CD4-positive, alpha-beta memory T cell (primary cell): Measurements from ENCODE around the gene ARHGAP19. TPM values are rescaled to one million over a fixed set of nuclear protein-coding genes. Genes with fewer than 3 reads are reported as not detected.

Experiments used
- CTCF ChIA-PET: fragments of 350-600 bp; sonication (Branson Sonifier 250); formaldehyde crosslinking; loops from one replicate; lab custom pipeline; 2021; ENCODE audit warnings: inconsistent platforms; ENCODE audit not compliant: partially characterized antibody; lab: Charles Lee
- POLR2A ChIA-PET: fragments of 350-600 bp; sonication (Branson Sonifier 250); formaldehyde crosslinking; loops from one replicate; lab custom pipeline; 2021; ENCODE audit not compliant: partially characterized antibody; lab: Charles Lee
- DNase-seq, 5 donors: peaks; one replicate each; pipeline versions ENCODE4 v3.0.0 to v3.0.0-alpha.2; 2020 to 2022; ENCODE audit warnings: mixed read lengths in 1 of 5
- H3K27ac ChIP-seq: one replicate; pipeline ENCODE4 v1.7.0; 2013; ENCODE audit warnings: low read depth, low read length
- H3K27me3 ChIP-seq: 2 replicates; pipeline ENCODE4 v1.7.0; 2013; ENCODE audit warnings: mild to moderate bottlenecking, low read length, moderate library complexity; ENCODE audit not compliant: insufficient read depth
- H3K36me3 ChIP-seq: 2 replicates; pipeline ENCODE4 v1.7.0; 2013; ENCODE audit warnings: mild to moderate bottlenecking, low read length, moderate library complexity; ENCODE audit not compliant: insufficient read depth
- H3K4me1 ChIP-seq: 2 replicates; pipeline ENCODE4 v1.7.0; 2013; ENCODE audit warnings: mild to moderate bottlenecking, low read length, moderate library complexity; ENCODE audit not compliant: insufficient read depth
- H3K4me3 ChIP-seq, 2 donors: one replicate each; pipeline ENCODE4 v1.7.0; 2013; ENCODE audit warnings: low read length in 2 of 2, mild to moderate bottlenecking in 1 of 2
- H3K9me3 ChIP-seq, 2 donors: one replicate each; pipeline ENCODE4 v1.7.0; 2013; ENCODE audit warnings: low read length in 2 of 2, control low read depth in 1 of 2; ENCODE audit not compliant: control insufficient read depth in 1 of 2
- H3K27ac Mint-ChIP-seq, 7 donors: one replicate each; pipeline ENCODE4 v1.8.0; 2020 to 2021; ENCODE audit warnings: mixed read lengths in 7 of 7, mild to moderate bottlenecking in 6 of 7, inconsistent platforms in 3 of 7, moderate library complexity in 3 of 7
- H3K27me3 Mint-ChIP-seq, 2 donors: one replicate each; pipeline ENCODE4 v1.8.0; 2020 to 2021; ENCODE audit warnings: mixed read lengths in 2 of 2
- H3K36me3 Mint-ChIP-seq, 2 donors: one replicate each; pipeline ENCODE4 v1.8.0; 2020 to 2021; ENCODE audit warnings: mixed read lengths in 2 of 2, inconsistent platforms in 1 of 2, mild to moderate bottlenecking in 1 of 2
- H3K4me1 Mint-ChIP-seq, 4 donors: one replicate each; pipeline ENCODE4 v1.8.0; 2020 to 2021; ENCODE audit warnings: mixed read lengths in 4 of 4, mild to moderate bottlenecking in 1 of 4
- H3K4me3 Mint-ChIP-seq, 8 donors: one replicate each; pipeline ENCODE4 v1.8.0; 2020 to 2021; ENCODE audit warnings: mixed read lengths in 8 of 8, mild to moderate bottlenecking in 7 of 8, moderate library complexity in 6 of 8, inconsistent platforms in 3 of 8
- H3K9me3 Mint-ChIP-seq, 8 donors: one replicate each; pipeline ENCODE4 v1.8.0; 2020 to 2021; ENCODE audit warnings: mixed read lengths in 8 of 8, mild to moderate bottlenecking in 5 of 8, inconsistent platforms in 3 of 8, moderate library complexity in 1 of 8
- intact Hi-C: fragments of 100-400 bp; cut with micrococcal nuclease; formaldehyde crosslinking; loops from one replicate; pipeline ENCODE4 v1.15.1; 2023
- polyA plus RNA-seq, 2 donors: library from polyadenylated mRNA; unstranded; fragments of 300-500 nt; fragmentation: Illumina TruSeq; gene quantifications; one replicate each; pipeline ENCODE4 v1.2.3, GENCODE V29; 2021
- total RNA-seq, 2 experiments: library from RNA; stranded (reverse); gene quantifications; one replicate each; pipeline ENCODE4 v1.2.3, GENCODE V29; 2021

ARHGAP19 gene
- total and polyA plus RNA-seq, 4 experiments from 2014 or later, result 6.8 to 19.3 (median 13.2) TPM

DNA sequence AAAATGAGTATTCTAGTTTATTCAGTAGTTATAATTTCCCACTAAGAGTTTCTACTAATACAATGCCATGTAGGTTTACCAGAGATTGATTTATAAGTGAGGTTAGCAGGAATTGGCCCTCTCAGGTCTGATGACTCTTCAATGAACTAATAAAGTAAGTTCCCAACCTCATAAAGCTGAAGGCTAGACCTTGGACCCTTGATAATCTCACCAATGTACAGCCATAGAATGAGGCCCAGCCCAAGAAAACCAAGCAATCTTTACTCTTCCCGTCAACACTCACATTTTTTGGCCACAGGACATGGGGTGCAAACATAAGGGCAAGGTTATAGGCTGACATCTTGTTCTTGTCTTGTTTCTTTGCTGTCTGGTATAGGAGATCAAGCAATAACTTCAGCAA lies 33.3 kb downstream of the ARHGAP19 start:
- ChIA-PET CTCF (no interaction called here), POLR2A (no interaction called here)
- H3K9me3 Mint-ChIP-seq, result peaks cover 0 to 3% (median 0%) of the 10 kb centered on the region in 8 donors
- no peak for DNase-seq
- peak overlapping the region in 3 of 7 donors; percentile 26 to 52 (median 36) for H3K27ac Mint-ChIP-seq
- peaks cover 0 to 6% (median 2%) of the 10 kb centered on the region in 4 donors for H3K4me1 Mint-ChIP-seq
- peaks cover 40 to 58% of the 10 kb centered on the region in 2 donors for H3K36me3 Mint-ChIP-seq
- intact Hi-C loops, result no loop called here
- no peak overlapping the region for H3K27ac ChIP-seq
- H3K9me3 ChIP-seq, result no peaks in the 10 kb centered on the region
- no peaks in the 10 kb centered on the region for H3K4me1 ChIP-seq
- peaks cover 4% of the 10 kb centered on the region for H3K36me3 ChIP-seq
- H3K4me3 Mint-ChIP-seq, result no peak overlapping the region
- no peaks in the 10 kb centered on the region for H3K27me3 Mint-ChIP-seq
- H3K4me3 ChIP-seq, result no peak overlapping the region
- H3K27me3 ChIP-seq, result no peaks in the 10 kb centered on the region

- H3K4me3 Mint-ChIP-seq, result no peak overlapping the region
- Histone ChIP-seq H3K27me3 (no peaks in the 10 kb centered on the region), H3K4me3 (no peak overlapping the region), H3K27ac (no peak overlapping the region), H3K4me1 (no peaks in the 10 kb centered on the region), H3K9me3 (no peaks in the 10 kb centered on the region), H3K36me3 (peaks cover 4% of the 10 kb centered on the region)
- DNase-seq, result no peak
- H3K4me1 Mint-ChIP-seq, result peaks cover 0 to 6% (median 2%) of the 10 kb centered on the region in 4 donors
- H3K9me3 Mint-ChIP-seq, result peaks cover 0 to 3% (median 0%) of the 10 kb centered on the region in 8 donors
- H3K27ac Mint-ChIP-seq, result peak overlapping the region in 1 of 7 donors; percentile 35
- H3K36me3 Mint-ChIP-seq, result peaks cover 44 to 60% of the 10 kb centered on the region in 2 donors
- intact Hi-C loops, result no loop called here
- POLR2A ChIA-PET, result no interaction called here
- no peaks in the 10 kb centered on the region for H3K27me3 Mint-ChIP-seq
- CTCF ChIA-PET, result no interaction called here
Measured at GRCh38 chr10:97256356-97256755, 36.1 kb downstream of the ARHGAP19 start.

GRCh38 chr10:97255512-97256293 lies 36.7 kb downstream of the ARHGAP19 start:
- Mint-ChIP-seq H3K36me3 (peaks cover 44 to 57% of the 10 kb centered on the region in 2 donors), H3K4me3 (no peak overlapping the region), H3K27me3 (no peaks in the 10 kb centered on the region), H3K27ac (peak overlapping the region in 2 of 7 donors; percentile 23 to 51), H3K4me1 (peaks cover 0 to 4% (median 2%) of the 10 kb centered on the region in 4 donors), H3K9me3 (peaks cover 0 to 3% (median 0%) of the 10 kb centered on the region in 8 donors)
- H3K4me1 ChIP-seq, result no peaks in the 10 kb centered on the region
- H3K27me3 ChIP-seq, result no peaks in the 10 kb centered on the region
- no peak for DNase-seq
- no peak overlapping the region for H3K4me3 ChIP-seq
- ChIA-PET POLR2A (no interaction called here), CTCF (no interaction called here)
- peaks cover 4% of the 10 kb centered on the region for H3K36me3 ChIP-seq
- H3K27ac ChIP-seq, result no peak overlapping the region
- no peaks in the 10 kb centered on the region for H3K9me3 ChIP-seq
- intact Hi-C loops, result no loop called here

DNA sequence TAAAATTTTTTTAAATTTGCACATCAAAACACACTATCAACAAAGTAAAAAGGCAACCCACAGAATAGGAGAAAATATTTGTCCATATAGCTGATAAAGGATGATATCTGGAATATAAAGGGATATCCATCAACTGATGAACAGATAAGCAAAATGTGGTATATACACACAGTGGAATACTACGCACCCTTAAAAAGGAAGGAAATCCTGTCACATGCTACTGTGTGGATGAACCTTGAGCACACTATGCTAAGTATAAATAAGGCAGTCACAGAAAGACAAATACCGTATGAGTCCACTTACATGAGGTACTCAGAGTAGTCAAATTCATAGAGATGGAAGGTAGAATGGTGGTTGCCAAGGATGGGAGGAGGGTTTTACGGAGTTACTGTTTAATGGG lies 37.7 kb downstream of the ARHGAP19 start:
- no peak for DNase-seq
- H3K9me3 ChIP-seq, result no peaks in the 10 kb centered on the region
- H3K4me3 Mint-ChIP-seq, result no peak overlapping the region
- H3K27me3 Mint-ChIP-seq, result no peaks in the 10 kb centered on the region
- H3K4me1 Mint-ChIP-seq, result peaks cover 0 to 3% (median 1%) of the 10 kb centered on the region in 4 donors
- no peaks in the 10 kb centered on the region for H3K27me3 ChIP-seq
- H3K4me1 ChIP-seq, result no peaks in the 10 kb centered on the region
- intact Hi-C loops, result no loop called here
- POLR2A ChIA-PET, result no interaction called here
- H3K27ac ChIP-seq, result no peak overlapping the region
- H3K27ac Mint-ChIP-seq, result no peak overlapping the region
- CTCF ChIA-PET, result no interaction called here
- peaks cover 44 to 58% of the 10 kb centered on the region in 2 donors for H3K36me3 Mint-ChIP-seq
- H3K9me3 Mint-ChIP-seq, result peaks cover 0 to 3% (median 0%) of the 10 kb centered on the region in 8 donors
- peaks cover 4% of the 10 kb centered on the region for H3K36me3 ChIP-seq
- no peak overlapping the region for H3K4me3 ChIP-seq

DNA sequence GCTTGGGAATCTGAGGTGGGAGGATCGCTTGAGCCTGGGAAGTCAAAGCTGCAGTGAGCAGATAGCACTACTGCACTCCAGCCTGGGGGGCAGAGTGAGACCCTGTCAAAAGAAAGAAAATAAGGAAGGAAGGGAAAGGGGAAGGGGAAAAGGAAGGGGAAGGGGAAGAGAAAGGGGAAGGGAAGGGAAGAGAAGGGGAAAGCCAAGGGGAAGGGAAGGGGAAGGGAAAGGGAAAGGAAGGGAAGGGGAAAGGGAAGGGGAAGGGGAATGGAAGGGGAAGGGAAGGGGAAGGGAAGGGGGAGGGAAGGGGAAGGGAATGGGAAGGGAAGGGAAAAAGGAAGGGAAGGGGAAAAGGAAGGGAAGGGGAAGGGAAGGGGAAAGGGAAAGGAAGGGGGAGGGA lies 41.5 kb downstream of the ARHGAP19 start:
- Histone ChIP-seq H3K27ac (no peak overlapping the region), H3K27me3 (no peaks in the 10 kb centered on the region), H3K4me3 (no peak overlapping the region), H3K9me3 (no peaks in the 10 kb centered on the region), H3K36me3 (peaks cover 6% of the 10 kb centered on the region), H3K4me1 (no peaks in the 10 kb centered on the region)
- no peaks in the 10 kb centered on the region for H3K27me3 Mint-ChIP-seq
- intact Hi-C loops, result no loop called here
- peaks cover 41 to 53% of the 10 kb centered on the region in 2 donors for H3K36me3 Mint-ChIP-seq
- peaks cover 0 to 3% (median 0%) of the 10 kb centered on the region in 8 donors for H3K9me3 Mint-ChIP-seq
- H3K4me3 Mint-ChIP-seq, result no peak overlapping the region
- H3K4me1 Mint-ChIP-seq, result peaks cover 0 to 1% (median 0%) of the 10 kb centered on the region in 4 donors
- CTCF ChIA-PET, result interaction anchor here (1.0 kb wide), 1 partner anchor 16 kb away, joined by 3 read pairs; no protein-coding TSS in a partner anchor
- POLR2A ChIA-PET, result no interaction called here
- no peak for DNase-seq
- peak overlapping the region in 1 of 7 donors; percentile 42 for H3K27ac Mint-ChIP-seq

DNA sequence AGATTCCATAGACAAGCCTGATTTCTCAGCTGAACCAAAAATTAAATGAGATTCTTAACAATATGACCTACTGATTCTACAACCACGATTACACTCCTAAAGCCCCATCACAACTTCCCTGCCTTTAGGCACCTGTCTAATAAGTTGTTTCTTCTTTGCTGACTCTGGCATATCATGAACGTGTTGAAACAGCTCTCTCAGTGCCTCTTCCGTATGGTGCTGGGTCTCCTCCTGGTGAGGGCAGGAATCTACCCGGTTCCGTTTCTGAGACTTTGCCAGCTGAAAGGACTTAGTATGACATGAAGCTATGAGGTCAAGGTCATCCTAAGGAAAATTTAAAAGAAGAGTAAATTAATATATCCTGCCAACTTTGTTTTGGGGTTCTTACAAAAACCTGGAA lies 48.6 kb downstream of the ARHGAP19 start:
- H3K4me3 Mint-ChIP-seq, result no peak overlapping the region
- H3K9me3 Mint-ChIP-seq, result no peaks in the 10 kb centered on the region
- CTCF ChIA-PET, result interaction anchor here (1.2 kb wide), 1 partner anchor 34 kb away, joined by 3 read pairs; no protein-coding TSS in a partner anchor
- H3K36me3 ChIP-seq, result peaks cover 12% of the 10 kb centered on the region
- no peaks in the 10 kb centered on the region for H3K27me3 ChIP-seq
- H3K4me1 ChIP-seq, result no peaks in the 10 kb centered on the region
- POLR2A ChIA-PET, result no interaction called here
- no peak overlapping the region for H3K4me3 ChIP-seq
- DNase-seq, result no peak
- H3K27me3 Mint-ChIP-seq, result no peaks in the 10 kb centered on the region
- no peak overlapping the region for H3K27ac ChIP-seq
- no peaks in the 10 kb centered on the region for H3K9me3 ChIP-seq
- peaks cover 29 to 40% of the 10 kb centered on the region in 2 donors for H3K36me3 Mint-ChIP-seq
- H3K27ac Mint-ChIP-seq, result peak overlapping the region in 1 of 7 donors; percentile 11
- peaks cover 0 to 1% (median 0%) of the 10 kb centered on the region in 4 donors for H3K4me1 Mint-ChIP-seq
- intact Hi-C loops, result no loop called here

- no peaks in the 10 kb centered on the region for H3K9me3 Mint-ChIP-seq
- ChIA-PET POLR2A (no interaction called here), CTCF (interaction anchor here (0.6 to 0.9 kb wide), 3 partner anchors 28 to 110 kb away, joined by 3 to 4 read pairs (median 3); no protein-coding TSS in a partner anchor)
- peaks cover 17 to 33% of the 10 kb centered on the region in 2 donors for H3K36me3 Mint-ChIP-seq
- intact Hi-C loops, result no loop called here
- no peak overlapping the region for H3K4me3 ChIP-seq
- H3K36me3 ChIP-seq, result no peaks in the 10 kb centered on the region
- no peak for DNase-seq
- H3K27me3 ChIP-seq, result no peaks in the 10 kb centered on the region
- H3K27ac Mint-ChIP-seq, result peak overlapping the region in 1 of 7 donors; percentile 4
- H3K4me1 ChIP-seq, result no peaks in the 10 kb centered on the region
- H3K27ac ChIP-seq, result no peak overlapping the region
- H3K27me3 Mint-ChIP-seq, result no peaks in the 10 kb centered on the region
- no peak overlapping the region for H3K4me3 Mint-ChIP-seq
- H3K9me3 ChIP-seq, result no peaks in the 10 kb centered on the region
- peaks cover 0 to 2% (median under 1%) of the 10 kb centered on the region in 4 donors for H3K4me1 Mint-ChIP-seq
Measured at GRCh38 chr10:97238855-97239254, 53.6 kb downstream of the ARHGAP19 start.
